ENCODE measurements around the gene SMIM3.

GRCh38 chr5:150738862-150739261, 39.7 kb upstream of the SMIM3 start:
- TF ChIP-seq CTCF (conservative IDR thresholded peaks at IDR 0.05; ENCODE audit: low read depth, low read length) (no peak), POLR2A (IDR thresholded peaks at IDR 0.05; ENCODE audit: low read depth, low read length) (no peak), USF2 (IDR thresholded peaks at IDR 0.05; ENCODE audit: low read depth, low read length) (no peak), RAD21 (IDR thresholded peaks at IDR 0.05; ENCODE audit: low read length) (no peak), MXI1 (IDR thresholded peaks at IDR 0.05; ENCODE audit: borderline replicate concordance, low read depth, low read length) (no peak), SMC3 (IDR thresholded peaks at IDR 0.05; ENCODE audit: low read depth, low read length) (no peak), BHLHE40 (IDR thresholded peaks at IDR 0.05; ENCODE audit: low read depth, low read length) (no peak)

Data from IMR-90 (cell line).